NB4 (cell line): Measurements from ENCODE around the gene ACSM2B.

ENCODE experiments used
- MYC ChIP-seq: IDR thresholded peaks from 2 replicates; pipeline ENCODE4 v1.6.1; 2011; ENCODE audit warnings: low read depth, low read length
- POLR2A ChIP-seq: IDR thresholded peaks from 2 replicates; pipeline ENCODE4 v1.6.1; 2011; ENCODE audit warnings: mild to moderate bottlenecking; ENCODE audit not compliant: insufficient read length; ENCODE audit errors: extremely low read depth
- TF ChIP-seq, protein P1 (sequence below): IDR thresholded peaks from one replicate; pipeline ENCODE4 v1.5.1; 2012; ENCODE audit warnings: low read depth, low read length
- TF ChIP-seq, protein P2 (sequence below): IDR thresholded peaks from 2 replicates; pipeline ENCODE4 v1.6.1; 2011; ENCODE audit warnings: low read depth, low read length

- TF ChIP-seq, protein P1, sequence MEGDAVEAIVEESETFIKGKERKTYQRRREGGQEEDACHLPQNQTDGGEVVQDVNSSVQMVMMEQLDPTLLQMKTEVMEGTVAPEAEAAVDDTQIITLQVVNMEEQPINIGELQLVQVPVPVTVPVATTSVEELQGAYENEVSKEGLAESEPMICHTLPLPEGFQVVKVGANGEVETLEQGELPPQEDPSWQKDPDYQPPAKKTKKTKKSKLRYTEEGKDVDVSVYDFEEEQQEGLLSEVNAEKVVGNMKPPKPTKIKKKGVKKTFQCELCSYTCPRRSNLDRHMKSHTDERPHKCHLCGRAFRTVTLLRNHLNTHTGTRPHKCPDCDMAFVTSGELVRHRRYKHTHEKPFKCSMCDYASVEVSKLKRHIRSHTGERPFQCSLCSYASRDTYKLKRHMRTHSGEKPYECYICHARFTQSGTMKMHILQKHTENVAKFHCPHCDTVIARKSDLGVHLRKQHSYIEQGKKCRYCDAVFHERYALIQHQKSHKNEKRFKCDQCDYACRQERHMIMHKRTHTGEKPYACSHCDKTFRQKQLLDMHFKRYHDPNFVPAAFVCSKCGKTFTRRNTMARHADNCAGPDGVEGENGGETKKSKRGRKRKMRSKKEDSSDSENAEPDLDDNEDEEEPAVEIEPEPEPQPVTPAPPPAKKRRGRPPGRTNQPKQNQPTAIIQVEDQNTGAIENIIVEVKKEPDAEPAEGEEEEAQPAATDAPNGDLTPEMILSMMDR = no peak
- TF ChIP-seq, protein P2, sequence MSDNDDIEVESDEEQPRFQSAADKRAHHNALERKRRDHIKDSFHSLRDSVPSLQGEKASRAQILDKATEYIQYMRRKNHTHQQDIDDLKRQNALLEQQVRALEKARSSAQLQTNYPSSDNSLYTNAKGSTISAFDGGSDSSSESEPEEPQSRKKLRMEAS = no peak
- TF ChIP-seq POLR2A = no peak
- no peak for TF ChIP-seq MYC
Measured at GRCh38 chr16:20515688-20516090, 60.5 kb downstream of the ACSM2B start.
